Keratinocyte (primary cell): ENCODE measurements around the gene TBC1D16. TPM values are rescaled to one million over a fixed set of nuclear protein-coding genes. Genes with fewer than 3 reads are reported as not detected.

Experiments
- DNase-seq: peaks from one replicate; pipeline ENCODE4 v3.0.0-alpha.2; 2011; ENCODE audit warnings: low read depth, missing footprints, low spot score
- FAIRE-seq: peaks from 2 replicates; lab custom pipeline; 2011; peaks lifted over from hg19 to GRCh38; lab: Jason Lieb, UNC
- H2AFZ ChIP-seq: 2 replicates; pipeline ENCODE4 v1.6.0; 2012; ENCODE audit warnings: low read length, control low read depth, inconsistent platforms; ENCODE audit not compliant: control insufficient read depth
- H3K27ac ChIP-seq: 2 replicates; pipeline ENCODE4 v1.5.1; 2011; ENCODE audit warnings: low read length; ENCODE audit not compliant: control insufficient read depth, insufficient read depth
- H3K27me3 ChIP-seq: 3 replicates; pipeline ENCODE4 v1.6.0; 2011; ENCODE audit warnings: low read length; ENCODE audit not compliant: control insufficient read depth, insufficient read depth; ENCODE audit errors: extremely low read depth
- H3K36me3 ChIP-seq, 2 experiments: 2 replicates in 1 of 2; 3 replicates in 1 of 2; pipeline ENCODE4 v1.5.1; 2011; ENCODE audit warnings: low read length in 2 of 2, mild to moderate bottlenecking in 1 of 2; ENCODE audit not compliant: control insufficient read depth in 2 of 2, insufficient read depth in 2 of 2; ENCODE audit errors: extremely low read depth in 1 of 2
- H3K4me1 ChIP-seq: 3 replicates; pipeline ENCODE4 v1.5.1; 2011; ENCODE audit warnings: low read length; ENCODE audit not compliant: control insufficient read depth, insufficient read depth; ENCODE audit errors: extremely low read depth
- H3K4me2 ChIP-seq: 3 replicates; pipeline ENCODE4 v1.6.0; 2011; ENCODE audit warnings: low read depth, low read length; ENCODE audit not compliant: control insufficient read depth, insufficient read depth; ENCODE audit errors: extremely low read depth
- H3K4me3 ChIP-seq, 3 experiments: fragments of 200-600 bp in 1 of 3; sonication (generic) in 1 of 3; 2 replicates in 2 of 3; 3 replicates in 1 of 3; pipeline ENCODE4 v1.5.1; 2011 to 2016; ENCODE audit warnings: low read length in 3 of 3, mild to moderate bottlenecking in 3 of 3, control low read depth in 2 of 3, inconsistent platforms in 1 of 3, low read depth in 1 of 3, mixed read lengths in 1 of 3, mixed run types in 1 of 3, moderate library complexity in 1 of 3; ENCODE audit not compliant: control insufficient read depth in 2 of 3, insufficient read depth in 2 of 3; ENCODE audit errors: extremely low read depth in 1 of 3
- H3K79me2 ChIP-seq: 2 replicates; pipeline ENCODE4 v1.6.0; 2012; ENCODE audit warnings: low read length; ENCODE audit not compliant: control insufficient read depth, insufficient read depth
- H3K9ac ChIP-seq: 3 replicates; pipeline ENCODE4 v1.6.0; 2011; ENCODE audit warnings: low read length; ENCODE audit not compliant: control insufficient read depth, insufficient read depth; ENCODE audit errors: extremely low read depth
- H3K9me1 ChIP-seq: 3 replicates; pipeline ENCODE4 v1.6.0; 2011; ENCODE audit warnings: low read length; ENCODE audit not compliant: control insufficient read depth, insufficient read depth; ENCODE audit errors: extremely low read depth
- H3K9me3 ChIP-seq: 2 replicates; pipeline ENCODE4 v1.5.1; 2012; ENCODE audit warnings: low read depth, low read length; ENCODE audit not compliant: control insufficient read depth
- H4K20me1 ChIP-seq: 3 replicates; pipeline ENCODE4 v1.6.0; 2011; ENCODE audit warnings: low read length; ENCODE audit not compliant: control insufficient read depth, insufficient read depth; ENCODE audit errors: extremely low read depth
- CTCF ChIP-seq, 3 experiments: IDR thresholded peaks in 1 of 3; conservative IDR thresholded peaks in 1 of 3; optimal IDR thresholded peaks in 1 of 3; 2 replicates in 2 of 3; 3 replicates in 1 of 3; pipeline versions ENCODE3 to v1.5.1; 2011; ENCODE audit warnings: low read length in 3 of 3, mild to moderate bottlenecking in 3 of 3, moderate library complexity in 2 of 3, control low read depth in 1 of 3, inconsistent platforms in 1 of 3; ENCODE audit not compliant: insufficient read depth in 2 of 3; ENCODE audit errors: extremely low read depth in 1 of 3
- EZH2 ChIP-seq: IDR thresholded peaks from one replicate; pipeline ENCODE4 v1.6.1; 2012; ENCODE audit warnings: inconsistent platforms, mild to moderate bottlenecking, low read length, moderate library complexity
- dilution Hi-C: fragments of 300-500 bp; cut with MboI; formaldehyde crosslinking; loops from one replicate; pipeline ENCODE4 v1.7.0; 2020; ENCODE audit warnings: low sequenced_read_pairs; ENCODE audit not compliant: extremely low pct_ligation_motif_present
- polyA plus RNA-seq, 5 experiments: library from polyadenylated mRNA; depleted of rRNA in 3 of 5; stranded (reverse) in 3 of 5; stranded (forward) in 1 of 5; unstranded in 1 of 5; fragments of >200 nt; gene quantifications; 1 replicate in 1 of 5; 2 replicates in 3 of 5; 3 replicates in 1 of 5; pipeline versions ENCODE4 v1.2.1 to v1.2.3, GENCODE V29; 2011 to 2012; ENCODE audit warnings: missing spikeins in 2 of 5, low read depth in 1 of 5, low replicate concordance in 1 of 5

TBC1D16 gene
- polyA plus RNA-seq, 1 donor (not counting 4 experiments of a cell fraction or from before 2014, with no cell fraction given): 8.6 TPM

GRCh38 chr17:79890706-79891105 is 145.0 kb downstream of the TBC1D16 start:
- H4K20me1 ChIP-seq: no peaks in the 10 kb centered on the region
- dilution Hi-C loops: no loop called here
- no peak overlapping the region for H3K4me3 ChIP-seq
- no peaks in the 10 kb centered on the region for H3K4me1 ChIP-seq
- TF ChIP-seq CTCF (optimal IDR thresholded peaks at IDR 0.05 in 1 of 3, IDR thresholded peaks at IDR 0.05 in 1 of 3, conservative IDR thresholded peaks at IDR 0.05 in 1 of 3; ENCODE audit: extremely low read depth in 1 of 3, insufficient read depth in 2 of 3, low read length in 3 of 3): no peak
- no peak for TF ChIP-seq EZH2
- no peaks in the 10 kb centered on the region for H3K9me3 ChIP-seq
- no peaks in the 10 kb centered on the region for H3K9me1 ChIP-seq
- no peak overlapping the region for H3K27ac ChIP-seq
- peaks cover 37% of the 10 kb centered on the region for H3K27me3 ChIP-seq
- DNase-seq (no peak), FAIRE-seq (no peak)
- H3K79me2 ChIP-seq: no peaks in the 10 kb centered on the region
- no peaks in the 10 kb centered on the region for H3K36me3 ChIP-seq
- H3K4me2 ChIP-seq: no peak overlapping the region
- H2AFZ ChIP-seq: no peak overlapping the region
- no peak overlapping the region for H3K9ac ChIP-seq

GRCh38 chr17:79888811-79889634 is 146.6 kb downstream of the TBC1D16 start:
- no peak for TF ChIP-seq CTCF (optimal IDR thresholded peaks at IDR 0.05 in 1 of 3, IDR thresholded peaks at IDR 0.05 in 1 of 3, conservative IDR thresholded peaks at IDR 0.05 in 1 of 3; ENCODE audit: extremely low read depth in 1 of 3, insufficient read depth in 2 of 3, low read length in 3 of 3)
- Histone ChIP-seq H3K27ac (no peak overlapping the region), H3K79me2 (no peaks in the 10 kb centered on the region), H3K9me1 (no peaks in the 10 kb centered on the region), H3K9ac (no peak overlapping the region), H3K27me3 (peaks cover 36% of the 10 kb centered on the region), H2AFZ (no peak overlapping the region), H3K4me1 (no peaks in the 10 kb centered on the region), H4K20me1 (no peaks in the 10 kb centered on the region), H3K4me3 (no peak overlapping the region), H3K36me3 (no peaks in the 10 kb centered on the region), H3K9me3 (no peaks in the 10 kb centered on the region), H3K4me2 (no peak overlapping the region)
- FAIRE-seq: no peak
- DNase-seq: no peak
- dilution Hi-C loops: no loop called here
